Measurements from ENCODE around the gene MAP3K3. TPM values are rescaled to one million over a fixed set of nuclear protein-coding genes. Genes with fewer than 3 reads are reported as not detected.

MAP3K3 gene
- total and polyA plus RNA-seq, 9 of the 15 experiments (the other 6 are each of a cell fraction or from before 2014, with no cell fraction given) = 0.69 to 16.5 (median 12.1) TPM

GRCh38 chr17:63705657-63706056 lies 83.4 kb downstream of the MAP3K3 start:
- no peak overlapping the region for H2AFZ ChIP-seq (ENCODE audit: low read depth, low read length)
- H3K79me2 ChIP-seq (ENCODE audit: control insufficient read depth, insufficient read depth, low read length) = no peaks in the 10 kb centered on the region
- WGBS (ENCODE audit: insufficient coverage, low coverage, missing lambda C conversion rate) = 57% methylated on average over 3 of the region's 3 CpGs
- H4K20me1 ChIP-seq (replicated peaks; ENCODE audit: control insufficient read depth, insufficient read depth, low read length) = no peaks in the 10 kb centered on the region; the same call in 1 of the 2 replicates
- H3K9ac ChIP-seq (ENCODE audit: insufficient read depth in 1 of 2, low read depth in 2 of 2, low read length in 2 of 2) = peak overlapping the region in 1 of 2 experiments; percentile 66; a peak in 1 of 4 replicates
- POLR2A ChIA-PET = interaction anchor here (0.8 kb wide), 1 partner anchor 17 kb away, joined by 3 read pairs; no protein-coding TSS in a partner anchor
- no peak for TF ChIP-seq ZNF280B (CRISPR knock-in tag; IDR thresholded peaks at IDR 0.05)
- ATAC-seq = no peak
- intact Hi-C loops (cut with micrococcal nuclease) = no loop called here
- no peaks in the 10 kb centered on the region for H3K9me3 ChIP-seq (replicated peaks; ENCODE audit: control insufficient read depth, insufficient read depth, low read depth, low read length)
- peaks cover 0 to 8% of the 10 kb centered on the region in 2 experiments; a peak in 2 of 5 replicates for H3K4me1 ChIP-seq (replicated peaks in 1 of 2; ENCODE audit: control insufficient read depth in 2 of 2, insufficient read depth in 2 of 2, low read length in 2 of 2)
- no peak for FAIRE-seq
- in situ Hi-C loops (cut with MboI) = no loop called here
- H3K36me3 ChIP-seq (ENCODE audit: control insufficient read depth, insufficient read depth, low read length) = peaks cover 27% of the 10 kb centered on the region; the same call in 2 of the 3 replicates
- no TSS peak for BruUV-seq (replicated peaks)
- CTCF ChIA-PET (ENCODE audit: low intra/inter-chr PET ratio) = no interaction called here
- no peaks in the 10 kb centered on the region for H3K9me1 ChIP-seq (ENCODE audit: control insufficient read depth, insufficient read depth, low read length)
- H3K27me3 ChIP-seq (ENCODE audit: control insufficient read depth in 2 of 2, insufficient read depth in 2 of 2, low read length in 2 of 2) = no peaks in the 10 kb centered on the region
- no peak overlapping the region for H3K27ac ChIP-seq (ENCODE audit: extremely low read depth, low read depth, low read length)
- no peak overlapping the region for H3K4me3 ChIP-seq
- no peak for DNase-seq (ENCODE audit: extremely low read depth in 1 of 4, low spot score in 3 of 4)
- no peak overlapping the region for H3K4me2 ChIP-seq (ENCODE audit: insufficient read depth, low read length)

- Histone ChIP-seq H2AFZ (ENCODE audit: low read depth, low read length) (no peak overlapping the region), H3K27ac (ENCODE audit: extremely low read depth, low read depth, low read length) (no peak overlapping the region), H3K4me2 (ENCODE audit: insufficient read depth, low read length) (no peak overlapping the region), H3K9me1 (ENCODE audit: control insufficient read depth, insufficient read depth, low read length) (no peaks in the 10 kb centered on the region), H3K9ac (ENCODE audit: insufficient read depth in 1 of 2, low read depth in 2 of 2, low read length in 2 of 2) (no peak overlapping the region), H3K36me3 (ENCODE audit: control insufficient read depth, insufficient read depth, low read length) (peaks cover 30% of the 10 kb centered on the region; the same call in 2 of the 3 replicates), H3K9me3 (replicated peaks; ENCODE audit: control insufficient read depth, insufficient read depth, low read depth, low read length) (no peaks in the 10 kb centered on the region), H4K20me1 (replicated peaks; ENCODE audit: control insufficient read depth, insufficient read depth, low read length) (no peaks in the 10 kb centered on the region; the same call in 1 of the 2 replicates), H3K79me2 (ENCODE audit: control insufficient read depth, insufficient read depth, low read length) (no peaks in the 10 kb centered on the region), H3K27me3 (ENCODE audit: control insufficient read depth in 2 of 2, insufficient read depth in 2 of 2, low read length in 2 of 2) (no peaks in the 10 kb centered on the region), H3K4me3 (no peak overlapping the region), H3K4me1 (replicated peaks in 1 of 2; ENCODE audit: control insufficient read depth in 2 of 2, insufficient read depth in 2 of 2, low read length in 2 of 2) (no peaks in the 10 kb centered on the region; a peak in 2 of 5 replicates)
- no TSS peak for BruUV-seq (replicated peaks)
- intact Hi-C loops (cut with micrococcal nuclease) = no loop called here
- WGBS (ENCODE audit: insufficient coverage, low coverage, missing lambda C conversion rate) = 79% methylated on average over 7 of the region's 7 CpGs
- no peak for ATAC-seq
- POLR2A ChIA-PET = interaction anchor here (0.6 to 0.8 kb wide), 3 partner anchors 8 to 40 kb away, joined by 3 to 6 read pairs (median 3); no protein-coding TSS in a partner anchor
- in situ Hi-C loops (cut with MboI) = no loop called here
- no peak for TF ChIP-seq ZNF551 (CRISPR knock-in tag; IDR thresholded peaks at IDR 0.05)
- TF ChIP-seq CCAR2 (IDR thresholded peaks at IDR 0.05; ENCODE audit: low read depth, low read length) = no peak
- TF ChIP-seq GATAD2A (IDR thresholded peaks at IDR 0.05) = no peak
- no peak for TF ChIP-seq ZFP1 (CRISPR knock-in tag; IDR thresholded peaks at IDR 0.05)
- no peak for TF ChIP-seq BDP1 (IDR thresholded peaks at IDR 0.05; ENCODE audit: insufficient read depth, insufficient read length)
- no peak for TF ChIP-seq ATF1 (CRISPR knock-in tag; IDR thresholded peaks at IDR 0.05)
- TF ChIP-seq ATF1 (tag; IDR thresholded peaks at IDR 0.05) = no peak
- TF ChIP-seq COPS2 (conservative IDR thresholded peaks at IDR 0.05) = no peak
- CTCF ChIA-PET (ENCODE audit: low intra/inter-chr PET ratio) = no interaction called here
- FAIRE-seq = no peak
- DNase-seq (ENCODE audit: extremely low read depth in 1 of 4, low spot score in 3 of 4) = no peak
These were observed 84.3 kb downstream of the MAP3K3 start for GRCh38 chr17:63706336-63707082.
